Ascending aorta (tissue), 2 donors: Measurements from ENCODE around the gene RAD51B. TPM values are rescaled to one million over a fixed set of nuclear protein-coding genes. Genes with fewer than 3 reads are reported as not detected.

Experiments
- DNase-seq, 2 donors: peaks; one replicate each; pipeline ENCODE4 v3.0.0-alpha.2; 2019; ENCODE audit warnings: low spot score in 2 of 2
- H3K27ac ChIP-seq, 2 donors: fragments of 200-600 bp; sonication (generic); one replicate each; pipeline ENCODE4 v1.5.1; 2016 to 2017; ENCODE audit warnings: mild to moderate bottlenecking in 1 of 2
- H3K27me3 ChIP-seq: fragments of 200-600 bp; sonication (generic); one replicate; pipeline ENCODE4 v1.5.1; 2017
- H3K36me3 ChIP-seq, 2 donors: fragments of 200-600 bp; sonication (generic); one replicate each; pipeline ENCODE4 v1.5.1; 2016
- H3K4me1 ChIP-seq, 2 donors: fragments of 200-600 bp; sonication (generic); one replicate each; pipeline ENCODE4 v1.5.1; 2016 to 2017; ENCODE audit warnings: mild to moderate bottlenecking in 1 of 2
- H3K4me3 ChIP-seq, 2 donors: fragments of 200-600 bp; sonication (generic); one replicate each; pipeline ENCODE4 v1.5.1; 2016 to 2017; ENCODE audit warnings: mild to moderate bottlenecking in 1 of 2
- H3K9me3 ChIP-seq, 2 donors: fragments of 200-600 bp; sonication (generic); one replicate each; pipeline ENCODE4 v1.5.1; 2016
- CTCF ChIP-seq, 3 experiments: fragments of 200-600 bp in 2 of 3; fragments of 450-650 bp in 1 of 3; sonication (generic) in 2 of 3; IDR thresholded peaks; one replicate each; pipeline ENCODE4 v1.5.1; 2016 to 2019; ENCODE audit warnings: antibody characterized with exemption in 3 of 3, mild to moderate bottlenecking in 1 of 3, moderate library complexity in 1 of 3
- intact Hi-C: fragments of 100-400 bp; cut with DNase I; formaldehyde crosslinking; loops from one replicate; pipeline ENCODE4 v1.15.1; 2023
- total RNA-seq: library from RNA; depleted of rRNA; stranded (reverse); fragments of >200 nt; gene quantifications from one replicate; pipeline ENCODE4 v1.1.0, GENCODE V29; 2016

RAD51B gene
- total RNA-seq, 1 donor from 2014 or later = not detected

DNA sequence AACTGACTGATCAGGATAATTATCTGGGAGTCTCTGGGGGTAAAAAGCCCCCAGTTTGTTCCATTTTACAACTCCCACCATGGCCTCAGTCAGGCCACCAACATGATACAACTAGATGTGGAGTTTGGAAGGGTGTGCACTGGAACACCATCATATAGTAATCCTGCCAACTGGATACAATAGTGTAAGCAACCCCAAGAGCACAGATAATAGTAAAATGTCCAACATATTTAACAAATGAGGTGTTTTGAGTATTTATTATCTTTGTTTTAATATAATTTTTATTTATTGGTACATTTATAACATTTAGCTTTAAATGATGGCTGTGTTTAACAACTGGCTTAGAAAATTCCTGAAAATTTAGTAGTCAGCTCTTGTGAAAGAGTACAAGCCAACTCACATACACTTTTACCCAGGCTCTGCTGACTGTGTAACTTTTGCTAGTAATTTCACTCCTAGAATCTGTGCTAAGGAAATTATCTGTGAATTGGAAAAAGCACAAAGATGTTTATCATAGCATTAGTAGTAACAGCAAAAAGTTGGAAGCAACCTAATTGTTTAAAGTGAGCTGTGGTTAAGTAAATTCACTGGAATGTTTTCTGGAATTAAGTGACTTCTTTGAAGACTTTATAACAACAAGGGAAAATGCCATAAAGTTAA, 196.8 kb downstream of the RAD51B start:
- Histone ChIP-seq H3K36me3 (no peaks in the 10 kb centered on the region), H3K4me1 (peaks cover under 1% of the 10 kb centered on the region in 2 donors), H3K9me3 (no peaks in the 10 kb centered on the region), H3K27me3 (no peaks in the 10 kb centered on the region), H3K27ac (no peak overlapping the region), H3K4me3 (no peak overlapping the region)
- DNase-seq = no peak
- intact Hi-C loops = no loop called here
- no peak for TF ChIP-seq CTCF (IDR thresholded peaks at IDR 0.05)

DNA sequence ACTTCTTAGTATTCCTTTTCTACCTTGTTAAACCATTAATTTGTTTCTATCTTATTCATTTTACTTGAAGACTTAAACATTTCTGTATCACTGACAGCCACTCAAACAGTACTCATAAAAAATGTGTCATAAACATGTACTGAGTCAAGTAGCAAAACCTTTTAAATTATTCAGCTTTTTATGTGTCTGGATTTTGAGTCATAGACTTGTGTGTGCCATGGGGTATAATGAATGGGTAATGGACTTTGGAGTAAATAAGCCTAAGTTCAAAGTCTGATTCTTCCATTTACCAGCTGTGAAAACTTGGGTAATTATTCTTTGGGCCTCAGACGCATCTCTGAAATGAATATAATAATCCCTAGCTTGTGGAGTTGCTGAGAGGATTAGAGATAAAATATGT, 199.0 kb downstream of the RAD51B start:
- intact Hi-C loops = no loop called here
- DNase-seq = no peak
- H3K27me3 ChIP-seq = no peaks in the 10 kb centered on the region
- H3K9me3 ChIP-seq = no peaks in the 10 kb centered on the region
- H3K36me3 ChIP-seq = no peaks in the 10 kb centered on the region
- TF ChIP-seq CTCF (IDR thresholded peaks at IDR 0.05) = no peak
- no peak overlapping the region for H3K4me3 ChIP-seq
- H3K4me1 ChIP-seq = no peaks in the 10 kb centered on the region
- no peak overlapping the region for H3K27ac ChIP-seq

GRCh38 chr14:68020493-68020892, 200.9 kb downstream of the RAD51B start:
- no peak for TF ChIP-seq CTCF (IDR thresholded peaks at IDR 0.05)
- no peaks in the 10 kb centered on the region for H3K36me3 ChIP-seq
- H3K4me1 ChIP-seq = no peaks in the 10 kb centered on the region
- no peaks in the 10 kb centered on the region for H3K27me3 ChIP-seq
- DNase-seq = no peak
- intact Hi-C loops = no loop called here
- no peak overlapping the region for H3K27ac ChIP-seq
- no peak overlapping the region for H3K4me3 ChIP-seq
- no peaks in the 10 kb centered on the region for H3K9me3 ChIP-seq

DNA sequence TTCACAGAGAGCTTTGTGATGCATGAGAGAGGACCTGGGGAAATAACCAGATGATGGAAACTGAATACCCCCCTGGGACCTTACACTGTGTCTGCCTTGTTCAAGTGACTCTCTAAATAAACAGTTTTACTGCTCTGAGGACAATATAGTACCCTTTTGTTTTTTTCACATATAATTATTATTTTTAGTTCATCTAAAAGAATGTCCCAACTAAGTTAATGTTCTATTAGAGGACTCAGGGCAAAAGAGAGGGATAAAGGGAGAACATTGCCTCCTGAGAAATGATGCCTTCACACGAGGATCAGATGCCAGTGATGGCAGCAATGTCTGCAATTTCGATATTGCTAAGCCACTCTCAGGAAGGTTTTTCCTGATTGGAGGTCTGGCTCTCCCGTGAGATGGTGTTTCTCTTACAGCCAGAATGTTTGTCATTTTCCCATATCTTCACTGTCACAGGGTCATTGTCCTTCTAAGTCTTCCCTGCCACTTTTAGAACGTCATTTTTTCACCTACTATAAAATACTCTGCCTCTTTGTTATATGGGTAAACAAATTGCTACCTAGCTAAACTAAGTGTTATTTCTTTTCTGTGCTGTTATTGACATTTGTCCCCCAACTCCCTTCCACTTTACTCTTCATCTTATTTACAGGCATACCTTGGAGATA, 201.6 kb downstream of the RAD51B start:
- Histone ChIP-seq H3K4me3 (no peak overlapping the region), H3K27ac (no peak overlapping the region)

GRCh38 chr14:68027276-68027675, 207.7 kb downstream of the RAD51B start:
- Histone ChIP-seq H3K27ac (no peak overlapping the region), H3K4me3 (no peak overlapping the region), H3K4me1 (peaks cover under 1 to 4% of the 10 kb centered on the region in 2 donors), H3K27me3 (no peaks in the 10 kb centered on the region), H3K36me3 (no peaks in the 10 kb centered on the region), H3K9me3 (peaks cover 0 to 9% of the 10 kb centered on the region in 2 donors)
- intact Hi-C loops = no loop called here
- no peak for TF ChIP-seq CTCF (IDR thresholded peaks at IDR 0.05)
- DNase-seq = no peak

More for the DNA sequence above, 201.6 kb downstream of the RAD51B start:
- no peak for DNase-seq
- TF ChIP-seq CTCF (IDR thresholded peaks at IDR 0.05) = no peak
- Histone ChIP-seq H3K36me3 (no peaks in the 10 kb centered on the region), H3K9me3 (no peaks in the 10 kb centered on the region), H3K4me1 (no peaks in the 10 kb centered on the region), H3K27me3 (no peaks in the 10 kb centered on the region)
- intact Hi-C loops = no loop called here
